H1 (cell line): ENCODE data around the gene PVALB. TPM values are rescaled to one million over a fixed set of nuclear protein-coding genes. Genes with fewer than 3 reads are reported as not detected.

Experiments used
- CTCF ChIA-PET: fragments of 300-600 bp; sonication (Branson Sonifier 250); formaldehyde crosslinking; loops from one replicate; lab custom pipeline; 2021; ENCODE audit not compliant: partially characterized antibody; lab: Charles Lee
- POLR2A ChIA-PET: fragments of 300-600 bp; sonication (Branson Sonifier 250); formaldehyde crosslinking; loops from one replicate; lab custom pipeline; 2021; ENCODE audit warnings: inconsistent platforms; ENCODE audit not compliant: partially characterized antibody; lab: Charles Lee
- DNase-seq, 2 experiments: peaks; one replicate each; pipeline versions ENCODE4 v3.0.0 to v3.0.0-alpha.2; 2010 to 2022; ENCODE audit warnings: low spot score in 2 of 2, low read depth in 1 of 2, mixed read lengths in 1 of 2
- FAIRE-seq: peaks from 2 replicates; lab custom pipeline; 2011; peaks lifted over from hg19 to GRCh38; lab: Jason Lieb, UNC
- H2AFZ ChIP-seq: 2 replicates; pipeline ENCODE4 v1.8.1; 2012; ENCODE audit warnings: low read length, inconsistent platforms
- H2AK5ac ChIP-seq: 2 replicates; pipeline ENCODE4 v1.6.1; 2013; ENCODE audit warnings: low read depth, low read length
- H2BK120ac ChIP-seq: replicated peaks from 2 replicates; pipeline ENCODE3; 2013; ENCODE audit warnings: low read depth, low read length, inconsistent platforms
- H2BK12ac ChIP-seq: 2 replicates; pipeline ENCODE4 v1.6.1; 2013; ENCODE audit warnings: low read depth, low read length
- H2BK15ac ChIP-seq: 2 replicates; pipeline ENCODE4 v1.6.1; 2013; ENCODE audit warnings: low read length
- H2BK20ac ChIP-seq: 2 replicates; pipeline ENCODE4 v1.6.1; 2013; ENCODE audit warnings: low read length
- H2BK5ac ChIP-seq: 2 replicates; pipeline ENCODE4 v1.6.1; 2013; ENCODE audit warnings: low read depth, low read length
- H3K14ac ChIP-seq: 2 replicates; pipeline ENCODE4 v1.6.1; 2013; ENCODE audit warnings: inconsistent platforms; ENCODE audit not compliant: insufficient read length
- H3K18ac ChIP-seq: 2 replicates; pipeline ENCODE4 v1.6.1; 2013; ENCODE audit warnings: low read length; ENCODE audit errors: extremely low read depth
- H3K23ac ChIP-seq: 2 replicates; pipeline ENCODE4 v1.6.1; 2013; ENCODE audit warnings: inconsistent platforms; ENCODE audit not compliant: insufficient read length
- H3K23me2 ChIP-seq: 2 replicates; pipeline ENCODE4 v1.6.1; 2013; ENCODE audit warnings: low read depth, low read length
- H3K27ac ChIP-seq: 2 replicates; pipeline ENCODE4 v1.6.1; 2011; ENCODE audit warnings: low read depth, low read length, inconsistent platforms
- H3K27me3 ChIP-seq, 4 experiments: replicated peaks in 1 of 4; 1 replicate in 1 of 4; 2 replicates in 3 of 4; pipeline versions ENCODE4 v1.6.1 to v1.8.1; 2011 to 2013; ENCODE audit warnings: low read length in 3 of 4, mild to moderate bottlenecking in 3 of 4, inconsistent platforms in 2 of 4, mixed read lengths in 2 of 4, moderate library complexity in 1 of 4; ENCODE audit not compliant: control insufficient read depth in 3 of 4, insufficient read depth in 3 of 4; ENCODE audit errors: extremely low read depth in 1 of 4
- H3K36me3 ChIP-seq, 4 experiments: 2 replicates each; pipeline versions ENCODE4 v1.6.1 to v1.8.1; 2011 to 2013; ENCODE audit warnings: mild to moderate bottlenecking in 4 of 4, low read length in 3 of 4, moderate library complexity in 2 of 4, control low read depth in 1 of 4, inconsistent platforms in 1 of 4; ENCODE audit not compliant: insufficient read depth in 4 of 4, control insufficient read depth in 2 of 4
- H3K4ac ChIP-seq: replicated peaks from 2 replicates; pipeline ENCODE3; 2013; ENCODE audit warnings: low read length, low read depth, mixed read lengths, inconsistent platforms; ENCODE audit not compliant: insufficient read length
- H3K4me1 ChIP-seq, 4 experiments: replicated peaks in 1 of 4; 1 replicate in 1 of 4; 2 replicates in 3 of 4; pipeline versions ENCODE4 v1.6.1 to v1.8.1; 2011 to 2013; ENCODE audit warnings: low read length in 3 of 4, inconsistent platforms in 2 of 4, mixed read lengths in 1 of 4; ENCODE audit not compliant: insufficient read depth in 4 of 4, control insufficient read depth in 3 of 4
- H3K4me2 ChIP-seq, 2 experiments: 2 replicates each; pipeline versions ENCODE4 v1.6.1 to v1.8.1; 2011 to 2013; ENCODE audit warnings: low read depth in 2 of 2, low read length in 2 of 2, control low read depth in 1 of 2, inconsistent platforms in 1 of 2, mild to moderate bottlenecking in 1 of 2; ENCODE audit not compliant: insufficient read depth in 1 of 2
- H3K4me3 ChIP-seq, 4 experiments: fragments of 200-600, 300-600 bp in 1 of 4; sonication (generic), shearing (Covaris generic), sonication (Bioruptor Twin) in 1 of 4; 2 replicates each; pipeline versions ENCODE4 v1.5.1 to v1.8.1; 2011 to 2016; ENCODE audit warnings: low read length in 4 of 4, low read depth in 3 of 4, control low read depth in 2 of 4, inconsistent platforms in 2 of 4, mild to moderate bottlenecking in 2 of 4, mixed read lengths in 1 of 4, moderate library complexity in 1 of 4; ENCODE audit not compliant: insufficient read depth in 2 of 4; ENCODE audit errors: extremely low read depth in 1 of 4
- H3K56ac ChIP-seq: replicated peaks from 2 replicates; pipeline ENCODE3; 2013; ENCODE audit warnings: low read depth, mild to moderate bottlenecking, mixed read lengths, low read length, inconsistent platforms; ENCODE audit not compliant: insufficient read length
- H3K79me1 ChIP-seq: 2 replicates; pipeline ENCODE4 v1.6.1; 2013; ENCODE audit warnings: low read depth, low read length, control low read depth
- H3K79me2 ChIP-seq, 2 experiments: 2 replicates each; pipeline versions ENCODE4 v1.6.1 to v1.8.1; 2012 to 2013; ENCODE audit warnings: low read length in 2 of 2, mild to moderate bottlenecking in 2 of 2, inconsistent platforms in 1 of 2; ENCODE audit not compliant: insufficient read depth in 2 of 2, control insufficient read depth in 1 of 2
- H3K9ac ChIP-seq, 4 experiments: replicated peaks in 1 of 4; 1 replicate in 1 of 4; 2 replicates in 3 of 4; pipeline versions ENCODE4 v1.6.1 to v1.8.1; 2011 to 2013; ENCODE audit warnings: low read depth in 3 of 4, low read length in 3 of 4, control low read depth in 2 of 4, mild to moderate bottlenecking in 2 of 4, moderate library complexity in 2 of 4, inconsistent platforms in 1 of 4; ENCODE audit errors: extremely low read depth in 1 of 4
- H3K9me3 ChIP-seq, 2 experiments: 2 replicates each; pipeline versions ENCODE4 v1.6.1 to v1.8.1; 2012 to 2013; ENCODE audit warnings: mild to moderate bottlenecking in 2 of 2, moderate library complexity in 2 of 2, control low read depth in 1 of 2, inconsistent platforms in 1 of 2, low read depth in 1 of 2, low read length in 1 of 2, mixed read lengths in 1 of 2; ENCODE audit not compliant: insufficient read depth in 2 of 2
- H4K20me1 ChIP-seq, 2 experiments: replicated peaks in 1 of 2; 2 replicates each; pipeline versions ENCODE3 to v1.8.1; 2011 to 2013; ENCODE audit warnings: inconsistent platforms in 2 of 2, low read length in 2 of 2, mild to moderate bottlenecking in 1 of 2; ENCODE audit not compliant: insufficient read depth in 2 of 2, control insufficient read depth in 1 of 2
- H4K5ac ChIP-seq: 2 replicates; pipeline ENCODE4 v1.6.1; 2013; ENCODE audit warnings: low read length, low read depth, mixed read lengths, inconsistent platforms; ENCODE audit not compliant: insufficient read length
- H4K8ac ChIP-seq: 2 replicates; pipeline ENCODE4 v1.8.0; 2013; ENCODE audit warnings: mild to moderate bottlenecking, moderate library complexity, low read length, inconsistent platforms; ENCODE audit not compliant: insufficient read depth; ENCODE audit errors: extremely low read depth
- H4K91ac ChIP-seq: replicated peaks from 2 replicates; pipeline ENCODE3; 2013; ENCODE audit warnings: low read length, mixed read lengths, inconsistent platforms; ENCODE audit not compliant: insufficient read length
- ASH2L ChIP-seq: fragments of 200-600, 300-600 bp; sonication (generic); IDR thresholded peaks from one replicate; pipeline ENCODE4 v1.7.1; 2017; ENCODE audit warnings: low read length
- CTBP2 ChIP-seq: IDR thresholded peaks from 2 replicates; pipeline ENCODE4 v1.7.0; 2011; ENCODE audit warnings: borderline replicate concordance, mild to moderate bottlenecking, moderate library complexity, mixed read lengths, low read length; ENCODE audit not compliant: insufficient read depth, insufficient read length
- FOSL1 ChIP-seq: IDR thresholded peaks from 2 replicates; pipeline ENCODE4 v1.6.1; 2011; ENCODE audit warnings: mild to moderate bottlenecking, low read depth, low read length, moderate library complexity; ENCODE audit not compliant: insufficient read depth
- HDAC2 ChIP-seq, 2 experiments: fragments of 300-600 bp in 1 of 2; sonication (generic) in 1 of 2; IDR thresholded peaks; 2 replicates each; pipeline ENCODE4 v1.6.1; 2011 to 2012; ENCODE audit warnings: low read depth in 2 of 2, low read length in 2 of 2, mild to moderate bottlenecking in 2 of 2, moderate library complexity in 2 of 2, borderline replicate concordance in 1 of 2, inconsistent platforms in 1 of 2
- KDM1A ChIP-seq: fragments of 200-600, 300-600 bp; sonication (generic); IDR thresholded peaks from 2 replicates; pipeline ENCODE4 v1.7.1; 2016; ENCODE audit warnings: mild to moderate bottlenecking, low read length, borderline replicate concordance
- KDM4A ChIP-seq: IDR thresholded peaks from one replicate; pipeline ENCODE4 v1.7.1; 2012; ENCODE audit warnings: low read depth, mild to moderate bottlenecking, moderate library complexity, low read length, inconsistent platforms; ENCODE audit not compliant: severe bottlenecking
- POLR2AphosphoS5 ChIP-seq: IDR thresholded peaks from 2 replicates; pipeline ENCODE4 v1.6.1; 2011; ENCODE audit warnings: low read depth, low read length
- RNF2 ChIP-seq: fragments of 200-900, 300-1000 bp; sonication (generic); IDR thresholded peaks from 2 replicates; pipeline ENCODE4 v1.7.1; 2016; ENCODE audit warnings: borderline replicate concordance, low read depth, mild to moderate bottlenecking, antibody characterized with exemption, low read length; ENCODE audit not compliant: poor library complexity, severe bottlenecking; ENCODE audit errors: missing control alignments
- SP1 ChIP-seq: IDR thresholded peaks from 2 replicates; pipeline ENCODE4 v1.6.1; 2011; ENCODE audit warnings: low read depth, low read length
- SP4 ChIP-seq: IDR thresholded peaks from 2 replicates; pipeline ENCODE4 v1.6.1; 2012; ENCODE audit warnings: low read length, inconsistent platforms
- SUZ12 ChIP-seq: fragments of 200-600 bp; sonication (generic); IDR thresholded peaks from 2 replicates; pipeline ENCODE4 v1.6.1; 2012; ENCODE audit warnings: mild to moderate bottlenecking, inconsistent platforms, low read length, moderate library complexity, mixed read lengths
- TAF7 ChIP-seq: optimal IDR thresholded peaks from 2 replicates; pipeline ENCODE3; 2011; ENCODE audit warnings: low read depth, mild to moderate bottlenecking, inconsistent platforms, low read length, moderate library complexity, borderline replicate concordance
- WGBS, 2 experiments: shearing (Covaris generic) in 1 of 2; methylation state at CpG; one replicate each; pipeline versions ENCODE4 v1.1.6 to v1.1.7; 2013 to 2015; ENCODE audit warnings: low lambda C conversion rate in 2 of 2, mixed read lengths in 2 of 2, inconsistent platforms in 1 of 2, low coverage in 1 of 2, missing lambda C conversion rate in 1 of 2; ENCODE audit not compliant: insufficient replicate concordance in 2 of 2, insufficient coverage in 1 of 2, insufficient read length in 1 of 2; ENCODE audit errors: extremely low coverage in 1 of 2, missing lambda C conversion rate in 1 of 2; 5-methylcytosine and 5-hydroxymethylcytosine counted together
- polyA plus RNA-seq, 7 experiments: library from polyadenylated mRNA; depleted of rRNA in 3 of 7; stranded (reverse) in 5 of 7; unstranded in 2 of 7; fragments of >200 nt in 5 of 7; fragments of 200-250 nt in 2 of 7; gene quantifications; 1 replicate in 5 of 7; 2 replicates in 1 of 7; 4 replicates in 1 of 7; pipeline versions ENCODE4 v1.2.1 to v1.2.3, GENCODE V29; 2011 to 2013; ENCODE audit warnings: missing spikeins in 2 of 7, mixed read lengths in 2 of 7
- total RNA-seq: library from RNA; stranded (reverse); fragmentation: NEBNext Ultra II Directional; extraction: Animal tissue kit (Norgen Biotek cat#: 25700); gene quantifications from 2 replicates; pipeline ENCODE4 v1.2.1, GENCODE V29; 2021
- TF ChIP-seq, protein P1 (sequence below): IDR thresholded peaks from 2 replicates; pipeline ENCODE4 v1.6.1; 2012; ENCODE audit warnings: inconsistent platforms

The PVALB gene
- total and polyA plus RNA-seq, 2 of the 8 experiments (the other 6 are each of a cell fraction or from before 2014, with no cell fraction given) = 1.7 to 5.4 TPM

DNA sequence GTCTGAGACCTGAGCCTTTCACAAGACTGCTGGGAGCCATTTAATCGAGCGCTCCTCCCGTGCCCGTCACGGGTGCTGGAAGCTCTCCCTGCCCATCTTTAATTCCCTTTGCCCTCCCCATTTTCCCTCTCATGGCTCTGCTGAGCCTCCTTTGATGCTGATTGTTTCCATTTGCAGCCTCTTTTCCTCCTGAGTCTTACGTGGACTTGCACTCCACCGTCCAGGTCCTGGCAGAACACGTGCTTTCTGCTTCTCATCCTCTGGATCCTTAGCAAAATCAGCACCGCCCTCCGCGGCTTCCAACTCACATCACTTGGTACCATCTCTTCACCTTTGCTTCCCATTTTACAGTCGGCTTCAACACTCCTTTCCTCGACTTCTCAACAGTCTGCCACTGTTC, 48.2 kb downstream of the PVALB start:
- peaks cover 4 to 5% of the 10 kb centered on the region in 2 experiments for H4K20me1 ChIP-seq
- FAIRE-seq = no peak
- no peak for DNase-seq
- no peaks in the 10 kb centered on the region for H3K23me2 ChIP-seq
- POLR2A ChIA-PET = no interaction called here
- H4K5ac ChIP-seq = no peak overlapping the region
- WGBS, 2 experiments = 89% methylated on average over 13 of the region's 13 CpGs; no CpG with 5 or more reads in 1 of the 2 experiments
- H3K23ac ChIP-seq = no peak overlapping the region
- no peaks in the 10 kb centered on the region for H3K79me2 ChIP-seq
- H2BK15ac ChIP-seq = no peak overlapping the region
- H3K4me1 ChIP-seq = no peaks in the 10 kb centered on the region
- CTCF ChIA-PET = interaction anchor here (1.2 to 4.6 kb wide), 4 partner anchors 8 to 252 kb away, joined by 3 to 39 read pairs (median 8); no protein-coding TSS in a partner anchor
- H3K9me3 ChIP-seq = no peaks in the 10 kb centered on the region
- H3K4me2 ChIP-seq = no peak overlapping the region
- no peak overlapping the region for H4K8ac ChIP-seq
- no peak overlapping the region for H3K4me3 ChIP-seq
- H3K27me3 ChIP-seq = no peaks in the 10 kb centered on the region
- no peak overlapping the region for H3K14ac ChIP-seq
- no peak overlapping the region for H3K4ac ChIP-seq
- H3K79me1 ChIP-seq = no peaks in the 10 kb centered on the region; the same call in 1 of the 2 replicates
- H3K56ac ChIP-seq = no peak overlapping the region
- peaks cover 0 to 8% (median 1%) of the 10 kb centered on the region in 4 experiments; a peak in 2 of 8 replicates for H3K36me3 ChIP-seq
- no peak overlapping the region for H2AFZ ChIP-seq
- no peak overlapping the region for H3K9ac ChIP-seq
- no peak overlapping the region for H4K91ac ChIP-seq
- H2BK20ac ChIP-seq = no peak overlapping the region
- H2BK120ac ChIP-seq = no peak overlapping the region
- no peak overlapping the region for H2AK5ac ChIP-seq
- no peak overlapping the region for H2BK12ac ChIP-seq
- no peak overlapping the region for H3K18ac ChIP-seq
- no peak overlapping the region for H2BK5ac ChIP-seq
- no peak overlapping the region for H3K27ac ChIP-seq
- no peak for TF ChIP-seq FOSL1
- TF ChIP-seq ASH2L = no peak
- TF ChIP-seq KDM4A = no peak
- TF ChIP-seq, protein P1, sequence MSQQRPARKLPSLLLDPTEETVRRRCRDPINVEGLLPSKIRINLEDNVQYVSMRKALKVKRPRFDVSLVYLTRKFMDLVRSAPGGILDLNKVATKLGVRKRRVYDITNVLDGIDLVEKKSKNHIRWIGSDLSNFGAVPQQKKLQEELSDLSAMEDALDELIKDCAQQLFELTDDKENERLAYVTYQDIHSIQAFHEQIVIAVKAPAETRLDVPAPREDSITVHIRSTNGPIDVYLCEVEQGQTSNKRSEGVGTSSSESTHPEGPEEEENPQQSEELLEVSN = no peak
- no peak for TF ChIP-seq TAF7
- no peak for TF ChIP-seq CTBP2
- no peak for TF ChIP-seq SP4
- no peak for TF ChIP-seq SUZ12
- no peak for TF ChIP-seq POLR2AphosphoS5
- TF ChIP-seq HDAC2 (IDR thresholded peaks at IDR 0.05; ENCODE audit: borderline replicate concordance in 1 of 2, low read depth in 2 of 2, low read length in 2 of 2) = no peak
- TF ChIP-seq RNF2 = no peak
- TF ChIP-seq KDM1A = no peak
- TF ChIP-seq SP1 = no peak
